OCI-LY7 (cell line): ENCODE data around the gene OPCML. TPM values are rescaled to one million over a fixed set of nuclear protein-coding genes. Genes with fewer than 3 reads are reported as not detected.
A peak's percentile ranks its signal among the peaks of the same experiment; 100 is the strongest.

Experiments
- BruUV-seq: library from RNA; stranded (reverse); fragments of 400-500 nt; replicated peaks from 2 replicates; lab custom pipeline; 2021; lab: Mats Ljungman, UMichigan
- CTCF ChIA-PET: fragments of 300-600 bp; sonication (Branson Sonifier 250); formaldehyde crosslinking; loops from one replicate; lab custom pipeline; 2022; ENCODE audit warnings: antibody characterized with exemption; ENCODE audit not compliant: unreplicated experiment; lab: Charles Lee
- POLR2A ChIA-PET: fragments of 300-600 bp; sonication (Branson Sonifier 250); formaldehyde crosslinking; loops from one replicate; lab custom pipeline; 2022; ENCODE audit warnings: antibody characterized with exemption; lab: Charles Lee
- DNase-seq: peaks from one replicate; pipeline ENCODE4 v3.0.0-alpha.2; 2015; ENCODE audit warnings: low spot score
- H2AFZ ChIP-seq: fragments of 200-600 bp; sonication (generic), shearing (Covaris generic); 2 replicates; pipeline ENCODE4 v1.6.1; 2014; ENCODE audit warnings: mild to moderate bottlenecking, antibody characterized with exemption, low read length, moderate library complexity
- H3K27ac ChIP-seq: fragments of 200-600 bp; sonication (generic); 2 replicates; pipeline ENCODE4 v1.5.1; 2014; ENCODE audit warnings: mixed run types, low read depth, mild to moderate bottlenecking, moderate library complexity, low read length, inconsistent platforms; ENCODE audit not compliant: poor library complexity, severe bottlenecking
- H3K36me3 ChIP-seq: fragments of 200-600 bp; sonication (generic); 2 replicates; pipeline ENCODE4 v1.6.1; 2014; ENCODE audit warnings: mild to moderate bottlenecking, antibody characterized with exemption, low read length, moderate library complexity, mixed read lengths; ENCODE audit not compliant: insufficient read depth
- H3K4me1 ChIP-seq: fragments of 200-600 bp; sonication (generic); 2 replicates; pipeline ENCODE4 v1.5.1; 2014; ENCODE audit warnings: mild to moderate bottlenecking, low read length; ENCODE audit not compliant: insufficient read depth, poor library complexity, severe bottlenecking
- H3K4me2 ChIP-seq: fragments of 200-600 bp; sonication (generic); 2 replicates; pipeline ENCODE4 v1.6.1; 2014; ENCODE audit warnings: mild to moderate bottlenecking, low read length
- H3K4me3 ChIP-seq: fragments of 200-600 bp; sonication (generic); 2 replicates; pipeline ENCODE4 v1.5.1; 2014; ENCODE audit warnings: mild to moderate bottlenecking, low read depth, low read length; ENCODE audit not compliant: poor library complexity, severe bottlenecking
- H3K79me2 ChIP-seq: fragments of 200-600 bp; sonication (generic); 2 replicates; pipeline ENCODE4 v1.6.1; 2016; ENCODE audit warnings: low read depth, mild to moderate bottlenecking, low read length, moderate library complexity, mixed read lengths; ENCODE audit not compliant: insufficient read depth
- H3K9me2 ChIP-seq: fragments of 200-600 bp; sonication (generic); 2 replicates; pipeline ENCODE4 v1.6.1; 2016; ENCODE audit warnings: mild to moderate bottlenecking, low read length, mixed read lengths; ENCODE audit not compliant: insufficient read depth
- H3K9me3 ChIP-seq: fragments of 200-600 bp; sonication (generic); 2 replicates; pipeline ENCODE4 v1.6.1; 2014; ENCODE audit warnings: mild to moderate bottlenecking, mixed run types, low read length, mixed read lengths
- H4K20me1 ChIP-seq: fragments of 200-600 bp; sonication (generic); 2 replicates; pipeline ENCODE4 v1.6.1; 2014; ENCODE audit warnings: mild to moderate bottlenecking, antibody characterized with exemption, low read length, moderate library complexity, mixed read lengths; ENCODE audit not compliant: insufficient read depth
- EZH2phosphoT487 ChIP-seq: fragments of 200-600 bp; sonication (generic); IDR thresholded peaks from 2 replicates; pipeline ENCODE4 v1.6.1; 2018; ENCODE audit warnings: low read depth, borderline replicate concordance, mild to moderate bottlenecking, mixed run types, antibody characterized with exemption, low read length, moderate library complexity, mixed read lengths
- intact Hi-C: fragments of 100-400 bp; cut with micrococcal nuclease; formaldehyde crosslinking; loops from one replicate; pipeline ENCODE4 v1.10.0; 2022; ENCODE audit not compliant: unreplicated experiment
- total RNA-seq, 2 experiments: library from RNA; depleted of rRNA in 1 of 2; stranded (reverse); fragments of >200 nt in 1 of 2; shearing (Covaris generic) in 1 of 2; gene quantifications; 2 replicates each; pipeline ENCODE4 v1.2.3, GENCODE V29; 2014 to 2022
- TF ChIP-seq, protein P1 (sequence below): fragments of 200-600 bp; sonication (generic); conservative IDR thresholded peaks from 2 replicates; pipeline ENCODE4 v1.5.1; 2014; ENCODE audit warnings: mild to moderate bottlenecking, antibody characterized with exemption, low read length, moderate library complexity, mixed read lengths

Gene OPCML
- total RNA-seq, 2 experiments from 2014 or later = not detected

DNA sequence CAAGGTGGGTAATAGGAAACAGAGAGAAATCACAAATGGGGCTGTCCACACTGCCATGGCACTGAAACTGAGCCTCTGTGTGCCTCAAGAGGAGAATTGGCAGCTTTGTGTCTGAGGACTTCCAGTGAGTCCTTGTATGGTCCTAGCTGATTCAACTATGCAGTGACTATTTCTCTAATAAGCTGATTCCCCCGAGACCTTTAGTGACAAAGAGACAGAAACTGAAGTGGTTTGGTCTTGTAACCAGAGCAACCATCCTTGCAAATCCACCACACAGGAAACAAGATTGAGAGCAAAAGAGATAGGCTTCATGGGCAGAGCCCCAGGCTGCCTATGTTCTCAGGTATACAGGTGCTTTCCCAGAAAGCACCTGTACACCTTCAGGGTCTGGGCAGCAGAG lies 1123.4 kb downstream of the OPCML start:
- no peaks in the 10 kb centered on the region for H3K4me1 ChIP-seq
- H2AFZ ChIP-seq = no peak overlapping the region
- no peak for DNase-seq
- H3K9me3 ChIP-seq = no peaks in the 10 kb centered on the region
- H3K4me3 ChIP-seq = no peak overlapping the region
- CTCF ChIA-PET = no interaction called here
- POLR2A ChIA-PET = no interaction called here
- no peaks in the 10 kb centered on the region for H3K36me3 ChIP-seq
- H3K4me2 ChIP-seq = no peak overlapping the region
- H3K79me2 ChIP-seq = no peaks in the 10 kb centered on the region
- intact Hi-C loops = no loop called here
- no TSS peak for BruUV-seq
- TF ChIP-seq, protein P1, sequence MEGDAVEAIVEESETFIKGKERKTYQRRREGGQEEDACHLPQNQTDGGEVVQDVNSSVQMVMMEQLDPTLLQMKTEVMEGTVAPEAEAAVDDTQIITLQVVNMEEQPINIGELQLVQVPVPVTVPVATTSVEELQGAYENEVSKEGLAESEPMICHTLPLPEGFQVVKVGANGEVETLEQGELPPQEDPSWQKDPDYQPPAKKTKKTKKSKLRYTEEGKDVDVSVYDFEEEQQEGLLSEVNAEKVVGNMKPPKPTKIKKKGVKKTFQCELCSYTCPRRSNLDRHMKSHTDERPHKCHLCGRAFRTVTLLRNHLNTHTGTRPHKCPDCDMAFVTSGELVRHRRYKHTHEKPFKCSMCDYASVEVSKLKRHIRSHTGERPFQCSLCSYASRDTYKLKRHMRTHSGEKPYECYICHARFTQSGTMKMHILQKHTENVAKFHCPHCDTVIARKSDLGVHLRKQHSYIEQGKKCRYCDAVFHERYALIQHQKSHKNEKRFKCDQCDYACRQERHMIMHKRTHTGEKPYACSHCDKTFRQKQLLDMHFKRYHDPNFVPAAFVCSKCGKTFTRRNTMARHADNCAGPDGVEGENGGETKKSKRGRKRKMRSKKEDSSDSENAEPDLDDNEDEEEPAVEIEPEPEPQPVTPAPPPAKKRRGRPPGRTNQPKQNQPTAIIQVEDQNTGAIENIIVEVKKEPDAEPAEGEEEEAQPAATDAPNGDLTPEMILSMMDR = no peak
- TF ChIP-seq EZH2phosphoT487 = no peak
- no peaks in the 10 kb centered on the region for H4K20me1 ChIP-seq
- no peaks in the 10 kb centered on the region for H3K9me2 ChIP-seq
- no peak overlapping the region for H3K27ac ChIP-seq

DNA sequence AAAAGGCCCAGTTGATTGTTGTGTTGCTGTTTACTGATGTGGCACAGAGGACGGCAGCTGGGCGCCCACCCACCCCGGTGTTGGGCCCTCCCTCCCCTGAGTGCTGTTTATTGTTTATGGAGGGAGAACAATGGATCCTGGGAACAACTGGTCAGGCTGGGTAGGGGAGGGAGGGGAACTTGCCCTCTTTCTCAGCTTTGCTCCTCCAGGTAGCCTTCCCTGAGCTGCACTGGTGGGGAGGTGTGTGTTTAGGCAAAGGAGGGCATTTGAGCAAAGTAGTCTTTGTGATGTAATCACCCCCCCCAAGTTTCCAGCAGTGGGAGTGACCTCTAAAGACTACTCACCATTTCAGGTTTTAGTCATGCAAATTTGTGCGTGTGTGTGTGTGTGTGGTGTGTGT lies 1126.6 kb downstream of the OPCML start:
- no peak overlapping the region for H3K4me3 ChIP-seq
- ChIA-PET POLR2A (no interaction called here), CTCF (no interaction called here)
- TF ChIP-seq EZH2phosphoT487 = no peak
- TF ChIP-seq, protein P1 = no peak
- no peaks in the 10 kb centered on the region for H4K20me1 ChIP-seq
- no peaks in the 10 kb centered on the region for H3K36me3 ChIP-seq
- H3K9me2 ChIP-seq = no peaks in the 10 kb centered on the region
- DNase-seq = no peak
- no peaks in the 10 kb centered on the region for H3K79me2 ChIP-seq
- no peak overlapping the region for H2AFZ ChIP-seq
- H3K9me3 ChIP-seq = no peaks in the 10 kb centered on the region
- intact Hi-C loops = no loop called here
- H3K4me2 ChIP-seq = no peak overlapping the region
- H3K27ac ChIP-seq = no peak overlapping the region
- BruUV-seq = no TSS peak
- no peaks in the 10 kb centered on the region for H3K4me1 ChIP-seq

DNA sequence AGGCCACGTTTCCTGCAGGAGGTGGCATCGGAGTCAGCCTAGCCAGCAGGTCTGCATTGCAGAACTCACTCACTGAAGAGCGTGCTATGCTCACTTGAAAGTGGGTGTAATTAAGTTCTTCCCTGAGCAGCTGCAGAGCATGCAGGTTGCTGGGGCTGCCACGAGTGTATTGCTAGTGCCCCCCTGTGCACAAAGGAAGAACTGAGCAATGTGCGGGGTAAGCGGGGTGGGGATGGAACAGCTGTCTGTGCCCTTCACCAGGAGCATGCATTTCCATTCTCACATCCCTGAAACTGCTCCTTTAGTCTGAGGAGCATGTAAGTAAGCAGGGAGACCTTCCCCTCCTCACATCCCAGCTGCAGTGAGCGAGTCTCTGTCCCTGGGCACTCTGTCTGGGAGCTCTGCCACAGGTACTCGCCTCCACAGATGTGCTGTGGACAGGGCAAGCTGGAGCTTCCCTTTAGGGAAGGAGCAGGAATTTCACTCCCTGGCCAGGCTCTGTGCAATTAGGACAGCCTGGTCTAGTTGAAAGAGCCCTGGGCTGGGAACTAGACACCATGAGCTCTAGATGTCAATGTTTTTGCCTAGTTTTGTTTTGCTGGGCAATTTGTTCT lies 1130.1 kb downstream of the OPCML start:
- POLR2A ChIA-PET = interaction anchor here (0.6 kb wide), 1 partner anchor 626 kb away, joined by 3 read pairs; no protein-coding TSS in a partner anchor
- TF ChIP-seq EZH2phosphoT487 = no peak
- TF ChIP-seq, protein P1 = peak; percentile 38; the same call in 1 of the 2 replicates
- Histone ChIP-seq H2AFZ (no peak overlapping the region), H4K20me1 (no peaks in the 10 kb centered on the region), H3K4me2 (no peak overlapping the region), H3K4me1 (no peaks in the 10 kb centered on the region), H3K9me2 (no peaks in the 10 kb centered on the region), H3K27ac (no peak overlapping the region), H3K4me3 (no peak overlapping the region), H3K79me2 (no peaks in the 10 kb centered on the region), H3K36me3 (no peaks in the 10 kb centered on the region), H3K9me3 (no peaks in the 10 kb centered on the region)
- intact Hi-C loops = no loop called here
- no TSS peak for BruUV-seq
- no peak for DNase-seq
- CTCF ChIA-PET = no interaction called here
